G401 (cell line): ENCODE results near the gene KIF23. TPM values are rescaled to one million over a fixed set of nuclear protein-coding genes. Genes with fewer than 3 reads are reported as not detected.
"Not testable (repeated sequence)": the region's sequence is repeated elsewhere in the genome, so short reads cannot be mapped to it uniquely, and the experiment has no call there.

Experiments used
- DNase-seq: peaks from one replicate; pipeline ENCODE4 v3.0.0-alpha.2; 2015; ENCODE audit warnings: low spot score
- in situ Hi-C: cut with HindIII; loops from 2 replicates; pipeline ENCODE4 v1.10.0; 2016; ENCODE audit warnings: low sequenced_read_pairs, mixed read lengths
- total RNA-seq: library from RNA; depleted of rRNA; stranded (reverse); fragments of >200 nt; shearing (Covaris generic); gene quantifications from 2 replicates; pipeline ENCODE4 v1.2.3, GENCODE V29; 2014

KIF23 gene
- total RNA-seq, 1 experiment from 2014 or later, result 46.1 TPM

DNA sequence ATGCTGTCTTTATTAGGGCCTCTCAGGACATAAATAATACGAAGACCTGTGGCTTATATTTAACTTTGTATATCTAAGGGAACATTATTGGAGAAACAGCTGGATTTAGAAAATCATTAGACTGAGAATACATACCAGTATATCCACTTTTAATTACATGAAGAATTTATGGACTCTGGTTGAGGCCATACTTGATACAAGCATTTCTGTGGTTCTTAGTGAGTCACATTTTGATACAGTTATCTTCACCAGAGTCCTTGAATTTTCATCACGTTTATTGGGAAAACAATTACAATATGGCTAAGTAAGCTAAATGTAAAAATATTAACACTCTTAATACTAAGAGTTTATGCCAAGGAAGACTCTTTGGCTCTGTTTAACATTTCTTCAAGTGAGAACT, 9.9 kb downstream of the KIF23 start:
- no peak for DNase-seq
- in situ Hi-C loops, result no loop called here

DNA sequence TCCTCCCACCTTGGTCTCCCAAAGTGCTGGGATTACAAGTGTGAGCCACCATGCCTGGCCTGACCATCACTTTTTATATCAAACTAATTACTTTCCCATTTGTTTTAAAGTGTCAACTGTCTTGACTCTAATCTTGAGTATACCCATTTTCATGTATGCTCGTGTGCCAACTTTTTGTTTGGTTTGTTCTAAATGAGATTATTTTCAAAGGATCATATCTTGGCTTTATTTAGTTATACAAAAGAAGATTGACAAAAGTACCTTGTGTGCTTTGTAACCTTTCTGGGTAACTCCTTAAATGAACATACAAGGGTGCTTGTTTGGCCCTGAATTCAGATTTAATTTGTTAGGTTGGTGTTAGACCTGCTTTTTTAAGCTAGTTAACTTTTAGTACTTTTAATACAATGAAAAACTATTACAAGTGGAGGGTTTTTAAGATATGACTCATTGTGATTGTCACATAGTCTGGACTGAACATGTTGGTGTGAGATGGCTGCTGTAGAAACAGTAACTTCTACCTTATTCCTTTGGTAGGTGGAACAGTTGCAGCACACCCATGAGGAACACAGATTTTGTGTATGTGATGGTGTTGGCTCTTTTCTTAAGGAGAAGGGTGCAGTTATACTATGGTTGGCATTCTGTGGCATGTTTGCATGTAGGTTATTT, 10.7 kb downstream of the KIF23 start:
- in situ Hi-C loops, result no loop called here
- no peak for DNase-seq

DNA sequence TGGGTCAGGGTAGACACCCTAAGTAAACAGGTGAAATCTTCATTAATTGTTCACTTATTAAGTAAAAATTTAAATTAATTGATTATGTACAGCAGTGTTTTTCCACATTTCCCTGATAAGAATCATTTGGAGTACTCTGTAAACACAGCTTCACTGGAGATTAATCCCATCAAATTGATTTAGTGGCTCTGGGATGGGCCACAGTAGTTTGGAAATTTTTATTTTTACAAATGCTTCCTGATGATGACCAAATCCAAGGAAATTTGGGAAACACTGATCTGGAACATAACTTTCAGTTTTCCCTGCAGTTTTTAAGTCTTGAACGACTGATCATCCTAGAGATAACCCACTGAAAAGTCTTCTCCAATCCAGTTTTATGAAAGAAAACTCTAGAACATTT, 19.7 kb downstream of the KIF23 start:
- no peak for DNase-seq
- in situ Hi-C loops, result no loop called here

DNA sequence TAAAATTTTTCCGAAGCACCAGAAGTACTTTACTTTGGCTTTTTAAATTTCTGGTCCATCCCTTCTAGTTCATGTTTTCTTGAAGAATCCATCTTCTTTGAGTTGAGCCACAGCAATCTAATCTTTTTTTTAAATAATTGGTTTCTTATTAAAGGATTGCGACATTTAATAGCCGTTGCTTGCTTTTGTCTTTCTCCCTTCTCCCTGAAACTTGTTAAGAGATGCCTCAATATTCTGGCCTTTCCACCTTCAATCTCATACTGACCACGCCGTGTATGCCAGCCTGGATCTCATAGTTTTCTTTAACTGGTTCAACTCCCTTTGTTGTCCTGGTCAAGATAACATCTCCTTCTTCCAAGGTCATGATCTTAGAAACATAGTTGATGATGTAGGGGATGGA, 20.1 kb downstream of the KIF23 start:
- DNase-seq, result no peak
- in situ Hi-C loops, result no loop called here

- in situ Hi-C loops, result no loop called here
- DNase-seq, result no peak
Observed at GRCh38 chr15:69434679-69435078, 20.5 kb downstream of the KIF23 start.

DNA sequence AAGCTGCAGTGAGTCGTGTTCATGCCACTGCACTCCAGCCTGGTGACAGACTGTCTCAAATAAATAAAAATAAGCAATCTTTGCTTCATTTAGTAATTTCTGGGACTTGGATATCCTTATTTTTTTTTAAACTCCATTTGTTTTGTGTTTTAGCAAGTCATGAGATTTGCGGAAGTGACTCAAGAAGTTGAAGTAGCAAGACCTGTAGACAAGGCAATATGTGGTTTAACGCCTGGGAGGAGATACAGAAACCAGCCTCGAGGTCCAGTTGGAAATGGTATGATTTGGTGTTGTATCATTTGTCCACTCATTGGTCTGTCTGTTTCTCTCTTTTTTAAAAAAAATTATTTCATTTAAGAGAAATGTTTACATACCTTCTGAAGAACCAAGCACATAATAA, 21.8 kb downstream of the KIF23 start:
- in situ Hi-C loops, result no loop called here
- DNase-seq, result no peak

DNA sequence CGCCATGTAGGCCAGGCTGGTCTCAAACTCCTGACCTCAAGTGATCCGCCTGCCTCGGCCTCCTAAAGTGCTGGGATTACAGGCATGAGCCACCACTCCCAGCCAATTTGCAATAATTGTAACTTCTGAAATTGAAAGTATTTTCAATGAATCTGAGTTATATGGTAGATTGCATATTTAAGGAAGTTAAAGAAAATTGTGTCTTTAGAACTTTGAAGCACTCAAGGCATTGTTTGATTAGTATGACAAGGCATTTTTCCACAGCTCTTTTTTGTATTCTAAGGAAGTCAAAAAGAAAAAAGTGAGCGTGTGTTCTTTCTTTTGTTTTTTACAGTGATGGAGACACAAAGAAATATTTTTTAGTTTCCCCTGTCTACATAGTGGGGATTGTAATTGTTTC, 22.8 kb downstream of the KIF23 start:
- in situ Hi-C loops, result no loop called here
- DNase-seq, result no peak

GRCh38 chr15:69439623-69440022, 25.5 kb downstream of the KIF23 start:
- DNase-seq, result no peak
- in situ Hi-C loops, result no loop called here

DNA sequence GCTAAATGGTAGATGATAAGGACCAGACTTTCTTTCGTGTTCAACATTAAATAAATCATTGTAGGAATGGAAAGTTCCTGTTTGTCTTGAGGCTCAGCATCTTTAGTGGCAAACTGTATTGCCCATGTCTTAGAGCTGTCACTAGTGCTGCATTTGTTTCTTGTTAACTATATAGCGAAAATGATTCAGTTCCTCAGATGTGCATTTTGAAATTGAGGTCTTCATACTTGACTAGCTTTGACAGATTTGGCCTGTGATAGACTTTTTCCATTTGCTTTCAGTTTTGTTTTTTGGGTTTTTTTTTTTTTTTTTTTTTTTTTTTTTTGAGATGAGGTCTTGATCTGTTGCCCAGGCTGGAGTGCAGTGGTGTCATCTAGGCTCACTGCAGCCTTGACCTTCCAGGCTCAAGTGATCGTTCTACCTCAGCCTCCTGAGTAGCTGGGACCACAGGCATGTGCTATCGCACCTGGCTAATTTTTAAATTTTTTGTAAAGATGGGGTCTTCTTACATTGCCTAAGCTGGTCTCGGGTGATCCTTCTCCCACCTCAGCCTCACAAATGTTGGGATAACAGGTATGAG, 29.0 kb downstream of the KIF23 start:
- DNase-seq, result no peak
- in situ Hi-C loops, result no loop called here

DNA sequence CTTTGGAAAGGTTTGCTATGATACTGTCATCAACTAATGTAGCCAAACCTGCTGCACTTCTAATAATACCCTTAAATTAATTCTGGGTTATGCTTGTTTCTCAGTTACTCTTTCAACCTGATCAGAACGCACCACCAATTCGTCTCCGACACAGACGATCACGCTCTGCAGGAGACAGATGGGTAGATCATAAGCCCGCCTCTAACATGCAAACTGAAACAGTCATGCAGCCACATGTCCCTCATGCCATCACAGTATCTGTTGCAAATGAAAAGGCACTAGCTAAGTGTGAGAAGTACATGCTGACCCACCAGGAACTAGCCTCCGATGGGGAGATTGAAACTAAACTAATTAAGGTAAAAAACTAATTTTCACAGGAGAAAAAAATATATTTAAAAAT, 30.5 kb downstream of the KIF23 start:
- in situ Hi-C loops, result no loop called here
- no peak for DNase-seq

DNA sequence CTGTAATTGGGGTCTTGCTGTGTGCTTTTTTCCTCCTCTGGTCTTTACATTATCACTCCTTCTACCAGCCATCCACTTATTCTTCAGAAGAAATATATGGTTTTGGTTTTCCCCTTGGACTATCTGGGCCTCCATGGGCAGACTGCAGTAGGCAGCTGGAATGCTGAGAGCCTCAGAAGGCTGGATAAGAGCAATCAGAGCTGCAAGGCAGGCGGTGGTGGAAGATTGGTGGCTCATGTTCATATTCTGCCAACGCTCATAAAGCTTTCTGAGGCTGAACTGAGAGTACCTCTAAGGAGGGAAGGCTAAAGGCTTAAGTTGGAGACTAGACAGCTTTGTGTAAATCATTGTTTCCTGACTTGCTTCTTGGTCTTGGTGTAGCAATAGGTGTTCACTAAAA, 32.8 kb downstream of the KIF23 start:
- no peak for DNase-seq
- in situ Hi-C loops, result no loop called here

DNA sequence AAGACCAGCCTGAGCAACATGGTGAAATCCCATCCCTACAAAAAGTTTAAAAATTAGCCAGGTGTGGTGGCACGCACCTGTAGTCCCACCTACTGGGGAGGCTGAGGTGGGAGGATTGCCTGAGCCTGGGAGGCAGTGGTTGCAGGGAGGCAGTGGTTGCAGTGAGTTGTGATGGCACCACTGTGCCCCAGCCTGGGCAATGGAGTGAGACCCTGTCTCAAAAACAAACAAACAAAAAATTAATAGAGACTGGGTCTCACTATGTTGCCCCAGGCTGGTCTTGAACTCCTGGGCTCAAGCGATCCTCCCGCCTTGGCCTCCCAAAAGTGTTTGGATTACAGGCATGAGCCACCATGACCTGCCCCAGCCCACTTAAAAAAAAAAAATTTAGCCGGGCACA, 36.1 kb downstream of the KIF23 start:
- DNase-seq, in situ Hi-C loops: not testable (repeated sequence)

- in situ Hi-C loops, result no loop called here
- no peak for DNase-seq
Observed at GRCh38 chr15:69450968-69451695, 37.0 kb downstream of the KIF23 start.

DNA sequence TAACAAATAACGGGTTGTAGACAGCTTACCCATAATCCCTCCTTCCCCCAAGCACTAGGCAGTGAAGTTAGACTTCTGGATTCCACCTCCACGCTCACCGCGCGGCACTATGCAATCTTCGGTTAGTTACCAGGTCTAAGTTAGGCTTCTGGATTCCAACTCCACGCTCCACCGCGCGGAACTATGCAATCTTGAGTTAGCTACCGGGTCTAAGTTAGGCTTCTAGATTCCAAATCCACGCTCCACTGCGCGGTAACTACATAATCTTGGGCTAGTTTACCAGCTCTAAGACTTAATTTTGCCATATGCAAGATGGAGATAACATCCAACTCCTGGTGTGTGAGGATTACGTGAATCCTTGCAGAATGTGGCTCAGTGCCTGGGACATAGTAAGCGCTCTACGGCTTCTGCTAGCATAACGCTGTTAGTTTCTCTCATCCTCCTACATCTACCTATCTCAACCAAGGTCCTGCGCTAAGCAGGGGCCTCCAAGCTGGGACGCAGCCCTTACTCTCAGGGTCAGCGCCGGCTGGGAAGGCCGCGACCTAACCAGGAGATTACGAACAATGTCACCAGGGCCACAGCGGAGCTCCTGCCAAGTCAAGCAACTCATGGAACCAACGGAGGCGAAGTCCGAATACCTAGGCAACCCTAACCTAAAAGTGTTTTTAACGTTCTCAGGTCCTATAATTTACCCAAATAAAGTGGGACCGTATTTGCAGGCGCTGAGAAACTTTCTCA, 38.0 kb downstream of the KIF23 start:
- in situ Hi-C loops, result no loop called here
- no peak for DNase-seq

DNA sequence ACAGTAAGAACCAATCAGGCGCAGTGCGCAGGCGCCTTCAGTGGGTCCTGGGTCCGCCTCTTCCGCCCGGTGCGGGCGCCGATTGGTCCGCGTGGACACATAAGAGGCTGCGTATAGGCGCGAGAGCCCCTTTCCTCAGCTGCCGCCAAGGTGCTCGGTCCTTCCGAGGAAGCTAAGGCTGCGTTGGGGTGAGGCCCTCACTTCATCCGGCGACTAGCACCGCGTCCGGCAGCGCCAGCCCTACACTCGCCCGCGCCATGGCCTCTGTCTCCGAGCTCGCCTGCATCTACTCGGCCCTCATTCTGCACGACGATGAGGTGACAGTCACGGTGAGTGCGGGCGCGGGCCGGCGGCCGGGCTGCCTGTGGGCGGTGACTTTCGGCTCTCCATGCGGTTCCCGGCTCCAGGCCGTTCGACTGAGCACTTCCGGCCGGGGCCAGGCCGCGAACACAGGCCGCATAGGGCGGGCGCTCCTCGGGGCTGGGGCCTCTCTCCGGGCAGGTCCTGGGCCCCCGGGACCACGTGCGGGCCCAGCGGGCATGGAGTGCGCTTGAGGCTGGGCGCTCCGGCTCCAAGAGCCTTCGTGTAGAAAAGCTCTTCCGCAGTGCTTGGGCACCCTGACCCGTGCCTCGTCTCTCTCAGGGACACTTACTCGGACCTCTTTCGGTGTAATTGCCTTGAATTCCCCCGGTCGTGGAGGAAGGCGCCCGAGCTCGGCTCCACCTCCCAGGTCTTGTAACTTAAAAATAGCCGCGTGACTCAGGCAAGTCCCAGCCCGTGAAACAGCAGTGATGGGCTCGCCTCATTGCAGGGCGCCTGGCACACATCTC, 38.8 kb downstream of the KIF23 start, which contains the start of gene RPLP1:
Gene RPLP1 (plus strand): TSS at position 127 of the 830 bp plus-strand sequence. CDS start 131 bp downstream, at position 258.
- in situ Hi-C loops, result no loop called here
- DNase-seq, result peak; percentile 97

DNA sequence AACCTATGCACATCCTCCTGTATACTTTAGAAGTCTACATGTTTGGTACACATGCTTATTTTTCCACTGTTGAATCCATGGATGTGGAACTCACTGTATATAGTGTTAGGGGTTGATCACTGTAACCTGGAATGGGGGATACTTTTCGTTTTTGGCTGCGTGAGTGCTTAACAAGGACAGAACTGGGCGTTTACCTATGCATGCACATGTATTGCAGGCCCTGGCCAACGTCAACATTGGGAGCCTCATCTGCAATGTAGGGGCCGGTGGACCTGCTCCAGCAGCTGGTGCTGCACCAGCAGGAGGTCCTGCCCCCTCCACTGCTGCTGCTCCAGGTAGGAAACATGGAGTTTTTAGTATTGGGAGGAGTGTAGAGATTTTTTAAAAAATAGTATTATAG, 40.8 kb downstream of the KIF23 start:
- in situ Hi-C loops, result no loop called here
- no peak for DNase-seq

GRCh38 chr15:69456208-69457166, 42.3 kb downstream of the KIF23 start:
- in situ Hi-C loops, result no loop called here
- DNase-seq, result no peak
